Measurements from ENCODE around the gene LONP2. TPM values are rescaled to one million over a fixed set of nuclear protein-coding genes. Genes with fewer than 3 reads are reported as not detected.

Gene LONP2
- total RNA-seq, 1 donor from 2014 or later, result 30.6 TPM

DNA sequence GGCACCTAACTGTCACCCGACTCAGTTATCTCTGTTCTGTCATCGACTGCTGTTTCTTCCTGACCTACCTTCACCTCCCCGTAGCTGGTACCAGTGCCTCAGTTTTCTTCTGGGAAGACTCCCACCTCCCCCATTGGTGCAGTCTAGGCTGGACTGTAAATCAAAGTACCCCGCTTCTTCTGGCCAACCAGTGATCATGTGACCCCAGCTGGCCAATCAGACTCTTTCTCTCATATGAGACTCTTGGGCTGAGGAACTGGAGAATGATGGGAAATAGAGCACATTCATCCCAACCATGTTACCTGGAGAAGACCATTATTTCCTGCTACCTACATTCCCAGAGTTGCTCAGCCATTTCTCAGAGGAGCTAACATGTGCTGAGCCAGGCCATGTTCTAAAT is 20.6 kb upstream of the LONP2 start:
- no peak overlapping the region for H3K27ac Mint-ChIP-seq
- no peak for TF ChIP-seq EZH2 (IDR thresholded peaks at IDR 0.05)
- TF ChIP-seq, protein P1, sequence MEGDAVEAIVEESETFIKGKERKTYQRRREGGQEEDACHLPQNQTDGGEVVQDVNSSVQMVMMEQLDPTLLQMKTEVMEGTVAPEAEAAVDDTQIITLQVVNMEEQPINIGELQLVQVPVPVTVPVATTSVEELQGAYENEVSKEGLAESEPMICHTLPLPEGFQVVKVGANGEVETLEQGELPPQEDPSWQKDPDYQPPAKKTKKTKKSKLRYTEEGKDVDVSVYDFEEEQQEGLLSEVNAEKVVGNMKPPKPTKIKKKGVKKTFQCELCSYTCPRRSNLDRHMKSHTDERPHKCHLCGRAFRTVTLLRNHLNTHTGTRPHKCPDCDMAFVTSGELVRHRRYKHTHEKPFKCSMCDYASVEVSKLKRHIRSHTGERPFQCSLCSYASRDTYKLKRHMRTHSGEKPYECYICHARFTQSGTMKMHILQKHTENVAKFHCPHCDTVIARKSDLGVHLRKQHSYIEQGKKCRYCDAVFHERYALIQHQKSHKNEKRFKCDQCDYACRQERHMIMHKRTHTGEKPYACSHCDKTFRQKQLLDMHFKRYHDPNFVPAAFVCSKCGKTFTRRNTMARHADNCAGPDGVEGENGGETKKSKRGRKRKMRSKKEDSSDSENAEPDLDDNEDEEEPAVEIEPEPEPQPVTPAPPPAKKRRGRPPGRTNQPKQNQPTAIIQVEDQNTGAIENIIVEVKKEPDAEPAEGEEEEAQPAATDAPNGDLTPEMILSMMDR (IDR thresholded peaks at IDR 0.05), result no peak
- no peak for TF ChIP-seq EZH2phosphoT487 (IDR thresholded peaks at IDR 0.05)
- H3K9me3 Mint-ChIP-seq, result no peaks in the 10 kb centered on the region

DNA sequence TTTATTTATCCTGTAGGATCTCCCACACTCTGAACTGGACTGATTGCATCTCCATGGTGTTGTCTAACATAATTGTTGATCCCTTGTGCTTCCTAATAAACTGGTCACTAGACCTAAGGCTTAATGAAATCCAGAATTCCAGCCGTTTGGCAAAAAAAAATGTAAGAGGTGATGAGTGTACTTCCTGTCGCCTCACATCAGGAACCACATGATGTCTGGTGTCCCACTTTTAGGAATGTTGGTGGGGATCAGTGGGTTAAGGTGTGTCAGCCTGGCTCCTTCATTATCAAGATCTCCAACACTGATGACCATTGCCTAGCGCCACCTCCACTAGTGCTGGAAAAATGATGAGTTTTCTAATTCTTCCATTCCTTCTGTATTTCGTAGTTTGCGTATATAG is 18.6 kb upstream of the LONP2 start:
- Histone ChIP-seq H2AFZ (replicated peaks) (no peak overlapping the region), H3K9me3 (ENCODE audit: low read depth) (no peaks in the 10 kb centered on the region), H3K4me1 (no peaks in the 10 kb centered on the region), H3K36me3 (no peaks in the 10 kb centered on the region), H3K27ac (no peak overlapping the region), H3K27me3 (no peaks in the 10 kb centered on the region), H3K79me2 (ENCODE audit: low read depth) (no peaks in the 10 kb centered on the region), H3K9ac (no peak overlapping the region), H4K20me1 (ENCODE audit: low read depth) (no peaks in the 10 kb centered on the region), H3K4me2 (no peak overlapping the region), H3F3A (ENCODE audit: low read depth) (no peaks in the 10 kb centered on the region), H3K4me3 (no peak overlapping the region)
- Mint-ChIP-seq H3K9me3 (no peaks in the 10 kb centered on the region), H3K4me1 (no peaks in the 10 kb centered on the region), H3K36me3 (no peaks in the 10 kb centered on the region), H3K27me3 (ENCODE audit: insufficient read depth, low read depth) (peaks cover 8% of the 10 kb centered on the region), H3K27ac (no peak overlapping the region), H3K4me3 (no peak overlapping the region)
- TF ChIP-seq, protein P1 (IDR thresholded peaks at IDR 0.05), result no peak
- TF ChIP-seq EZH2 (IDR thresholded peaks at IDR 0.05), result no peak
- TF ChIP-seq EZH2phosphoT487 (IDR thresholded peaks at IDR 0.05), result no peak
- DNase-seq (ENCODE audit: low spot score), result no peak

More for the DNA sequence above, 20.6 kb upstream of the LONP2 start:
- no peak overlapping the region for H3K4me2 ChIP-seq
- no peak overlapping the region for H3K27ac ChIP-seq
- H3K27me3 Mint-ChIP-seq (ENCODE audit: insufficient read depth, low read depth), result peaks cover 3% of the 10 kb centered on the region
- DNase-seq (ENCODE audit: low spot score), result no peak
- H3F3A ChIP-seq (ENCODE audit: low read depth), result no peaks in the 10 kb centered on the region
- no peaks in the 10 kb centered on the region for H3K36me3 ChIP-seq
- no peaks in the 10 kb centered on the region for H3K4me1 ChIP-seq
- no peaks in the 10 kb centered on the region for H3K9me3 ChIP-seq (ENCODE audit: low read depth)
- H3K27me3 ChIP-seq, result no peaks in the 10 kb centered on the region
- no peak overlapping the region for H3K9ac ChIP-seq
- no peaks in the 10 kb centered on the region for H3K4me1 Mint-ChIP-seq
- H3K79me2 ChIP-seq (ENCODE audit: low read depth), result no peaks in the 10 kb centered on the region
- no peaks in the 10 kb centered on the region for H3K36me3 Mint-ChIP-seq
- H3K4me3 ChIP-seq, result no peak overlapping the region
- no peak overlapping the region for H2AFZ ChIP-seq (replicated peaks)
- no peaks in the 10 kb centered on the region for H4K20me1 ChIP-seq (ENCODE audit: low read depth)
- H3K4me3 Mint-ChIP-seq, result no peak overlapping the region

DNA sequence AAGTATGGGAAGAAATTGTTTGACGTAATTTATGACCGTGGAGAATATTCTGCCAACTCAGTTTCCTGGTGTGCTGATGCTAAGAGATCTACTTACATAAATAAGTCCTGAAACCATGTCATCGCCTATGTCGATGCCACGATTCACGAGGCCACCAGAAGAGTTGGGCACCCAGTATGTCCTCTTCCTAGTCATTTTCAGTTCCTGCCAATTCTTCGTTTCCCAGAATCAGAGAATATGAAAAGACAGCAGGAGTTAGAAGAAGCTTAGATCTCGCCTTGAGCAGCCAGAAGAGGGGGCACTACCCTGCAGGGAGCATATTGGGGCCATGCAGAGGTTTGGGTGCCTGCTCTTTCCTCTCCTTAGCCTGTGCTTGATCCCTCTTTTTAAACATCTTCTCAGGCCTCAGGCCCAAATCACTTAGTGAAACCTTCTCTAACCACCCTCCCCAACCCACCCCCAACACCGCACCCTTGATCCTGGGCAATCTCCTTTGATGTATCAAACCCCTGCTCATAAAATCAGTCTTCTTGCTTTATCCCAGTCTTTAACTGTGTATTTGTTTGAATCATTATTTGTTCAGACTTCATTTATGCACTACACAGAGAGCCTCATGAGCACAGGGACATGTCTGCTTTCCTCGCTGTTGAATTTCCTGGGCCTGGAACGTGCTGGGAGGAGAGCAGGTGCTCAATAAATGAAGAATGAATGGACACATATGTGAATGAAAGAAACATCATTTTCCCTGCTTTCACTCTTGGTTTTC is 12.2 kb upstream of the LONP2 start:
- no peak for TF ChIP-seq EZH2phosphoT487 (IDR thresholded peaks at IDR 0.05)
- TF ChIP-seq, protein P1 (IDR thresholded peaks at IDR 0.05), result peak; percentile 67
- Mint-ChIP-seq H3K9me3 (no peaks in the 10 kb centered on the region), H3K4me1 (no peaks in the 10 kb centered on the region), H3K27ac (no peak overlapping the region), H3K27me3 (ENCODE audit: insufficient read depth, low read depth) (peaks cover 7% of the 10 kb centered on the region), H3K36me3 (no peaks in the 10 kb centered on the region), H3K4me3 (no peak overlapping the region)
- Histone ChIP-seq H3F3A (ENCODE audit: low read depth) (no peaks in the 10 kb centered on the region), H2AFZ (replicated peaks) (peak overlapping the region; percentile 59), H4K20me1 (ENCODE audit: low read depth) (no peaks in the 10 kb centered on the region), H3K4me3 (no peak overlapping the region), H3K36me3 (no peaks in the 10 kb centered on the region), H3K79me2 (ENCODE audit: low read depth) (no peaks in the 10 kb centered on the region), H3K27ac (no peak overlapping the region), H3K27me3 (no peaks in the 10 kb centered on the region), H3K4me2 (no peak overlapping the region), H3K4me1 (no peaks in the 10 kb centered on the region), H3K9ac (no peak overlapping the region), H3K9me3 (ENCODE audit: low read depth) (no peaks in the 10 kb centered on the region)
- DNase-seq (ENCODE audit: low spot score), result peak; percentile 58

All from neural progenitor cell (in vitro differentiated cells).